KMS-11 (cell line): Measurements from ENCODE around the gene KCNA5.

Experiments used
- H2AFZ ChIP-seq: fragments of 200-600 bp; sonication (generic); 2 replicates; pipeline ENCODE4 v1.6.1; 2016; ENCODE audit warnings: antibody characterized with exemption, mixed run types, low read depth
- H3K27ac ChIP-seq: fragments of 200-600 bp; sonication (generic); 2 replicates; pipeline ENCODE4 v1.6.1; 2016; ENCODE audit warnings: mild to moderate bottlenecking, mixed run types
- H3K27me3 ChIP-seq: fragments of 200-600 bp; sonication (generic); 2 replicates; pipeline ENCODE4 v1.6.1; 2017; ENCODE audit warnings: mild to moderate bottlenecking, low read depth, mixed run types, moderate library complexity; ENCODE audit not compliant: insufficient read depth
- H3K36me3 ChIP-seq: fragments of 200-600 bp; sonication (generic); 2 replicates; pipeline ENCODE4 v1.6.1; 2017; ENCODE audit warnings: mild to moderate bottlenecking, mixed run types; ENCODE audit not compliant: insufficient read depth
- H3K4me1 ChIP-seq: fragments of 200-600 bp; sonication (generic); 2 replicates; pipeline ENCODE4 v1.6.1; 2016; ENCODE audit warnings: mild to moderate bottlenecking, low read depth, mixed run types; ENCODE audit not compliant: poor library complexity, severe bottlenecking
- H3K4me2 ChIP-seq: fragments of 200-600 bp; sonication (generic); 2 replicates; pipeline ENCODE4 v1.7.0; 2016; ENCODE audit warnings: mild to moderate bottlenecking, mixed run types
- H3K4me3 ChIP-seq: fragments of 200-600 bp; sonication (generic); IDR thresholded peaks from 2 replicates; pipeline ENCODE4 v1.6.1; 2017; ENCODE audit warnings: low read depth, low read length, mixed read lengths; ENCODE audit not compliant: insufficient read depth
- H3K79me2 ChIP-seq: fragments of 200-600 bp; sonication (generic); 2 replicates; pipeline ENCODE4 v1.6.1; 2016; ENCODE audit warnings: low read depth, mixed run types; ENCODE audit not compliant: insufficient read depth
- H3K9ac ChIP-seq: fragments of 200-600 bp; sonication (generic); 2 replicates; pipeline ENCODE4 v1.6.1; 2016; ENCODE audit warnings: mild to moderate bottlenecking, mixed run types
- H4K20me1 ChIP-seq: fragments of 200-600 bp; sonication (generic); 2 replicates; pipeline ENCODE4 v1.6.1; 2016; ENCODE audit warnings: mild to moderate bottlenecking, mixed run types; ENCODE audit not compliant: insufficient read depth
- CTCF ChIP-seq: fragments of 200-600 bp; sonication (generic); conservative IDR thresholded peaks from 2 replicates; pipeline ENCODE4 v1.6.1; 2017; ENCODE audit warnings: low read depth, mild to moderate bottlenecking, antibody characterized with exemption, low read length, moderate library complexity, mixed read lengths

Gene KCNA5

GRCh38 chr12:5044420-5045295 is 979 bp downstream of the KCNA5 start:
- no peak overlapping the region for H3K4me3 ChIP-seq
- H3K27ac ChIP-seq = no peak overlapping the region
- no peak overlapping the region for H2AFZ ChIP-seq
- no peak for TF ChIP-seq CTCF
- no peaks in the 10 kb centered on the region for H3K27me3 ChIP-seq
- H3K79me2 ChIP-seq = no peaks in the 10 kb centered on the region
- no peak overlapping the region for H3K9ac ChIP-seq
- no peaks in the 10 kb centered on the region for H4K20me1 ChIP-seq
- no peak overlapping the region for H3K4me2 ChIP-seq
- H3K36me3 ChIP-seq = no peaks in the 10 kb centered on the region
- no peaks in the 10 kb centered on the region for H3K4me1 ChIP-seq

GRCh38 chr12:5047094-5047493 is 3.4 kb downstream of the KCNA5 start:
- Histone ChIP-seq H3K4me1 (no peaks in the 10 kb centered on the region), H4K20me1 (no peaks in the 10 kb centered on the region), H3K4me2 (no peak overlapping the region), H3K9ac (no peak overlapping the region), H3K27ac (no peak overlapping the region), H3K27me3 (no peaks in the 10 kb centered on the region), H2AFZ (no peak overlapping the region), H3K4me3 (no peak overlapping the region), H3K36me3 (no peaks in the 10 kb centered on the region), H3K79me2 (no peaks in the 10 kb centered on the region)
- no peak for TF ChIP-seq CTCF

GRCh38 chr12:5047729-5048128 is 4.0 kb downstream of the KCNA5 start:
- H3K36me3 ChIP-seq = no peaks in the 10 kb centered on the region
- TF ChIP-seq CTCF = no peak
- no peaks in the 10 kb centered on the region for H4K20me1 ChIP-seq
- H3K4me1 ChIP-seq = no peaks in the 10 kb centered on the region
- no peak overlapping the region for H3K4me3 ChIP-seq
- no peak overlapping the region for H3K9ac ChIP-seq
- no peaks in the 10 kb centered on the region for H3K79me2 ChIP-seq
- no peak overlapping the region for H3K4me2 ChIP-seq
- H3K27ac ChIP-seq = no peak overlapping the region
- H3K27me3 ChIP-seq = no peaks in the 10 kb centered on the region
- H2AFZ ChIP-seq = no peak overlapping the region

- Histone ChIP-seq H3K27me3 (no peaks in the 10 kb centered on the region), H2AFZ (no peak overlapping the region), H3K79me2 (no peaks in the 10 kb centered on the region), H3K9ac (no peak overlapping the region), H3K4me1 (no peaks in the 10 kb centered on the region), H4K20me1 (no peaks in the 10 kb centered on the region), H3K4me2 (no peak overlapping the region), H3K27ac (no peak overlapping the region), H3K36me3 (no peaks in the 10 kb centered on the region), H3K4me3 (no peak overlapping the region)
- no peak for TF ChIP-seq CTCF
Observed at GRCh38 chr12:5050542-5050941, 6.9 kb downstream of the KCNA5 start.
